ENCODE measurements around the gene PPP1R10.

DNA sequence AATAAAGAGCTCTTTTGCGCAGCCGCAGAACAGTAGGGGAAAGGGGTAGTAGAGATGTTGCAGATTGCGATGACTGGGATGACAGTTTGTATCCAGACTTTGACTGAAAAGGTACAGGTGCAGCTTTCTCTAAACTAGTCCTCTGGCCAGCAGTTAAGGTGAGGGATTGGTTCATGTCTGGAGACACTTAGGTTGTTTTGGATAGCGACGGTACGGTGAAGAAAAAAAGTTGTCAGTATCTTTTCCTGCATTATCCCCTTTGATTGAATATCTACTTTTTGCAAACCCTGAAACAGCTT is 59.4 kb downstream of the PPP1R10 start:
- TF ChIP-seq NFE2L2 (conservative IDR thresholded peaks at IDR 0.05; ENCODE audit: low read length) (no peak), RARB (CRISPR knock-in tag; IDR thresholded peaks at IDR 0.05) (no peak), FOSL2 (IDR thresholded peaks at IDR 0.05) (no peak), FOSL2 (CRISPR knock-in tag; IDR thresholded peaks at IDR 0.05) (no peak), SREBF2 (IDR thresholded peaks at IDR 0.05) (no peak), BHLHE40 (IDR thresholded peaks at IDR 0.05; ENCODE audit: low read depth, low read length) (no peak), NPAS2 (CRISPR knock-in tag; IDR thresholded peaks at IDR 0.05; ENCODE audit: borderline replicate concordance) (no peak), POLR2A (IDR thresholded peaks at IDR 0.05; ENCODE audit: low read length) (no peak), CHD2 (IDR thresholded peaks at IDR 0.05; ENCODE audit: low read length, partially characterized antibody) (no peak), RCOR1 (IDR thresholded peaks at IDR 0.05; ENCODE audit: low read depth, low read length) (no peak), JUN (IDR thresholded peaks at IDR 0.05) (no peak), RAD21 (conservative IDR thresholded peaks at IDR 0.05 in 1 of 2, IDR thresholded peaks at IDR 0.05 in 1 of 2) (no peak), CHD4 (IDR thresholded peaks at IDR 0.05; ENCODE audit: borderline replicate concordance) (no peak)
- TF ChIP-seq, protein P1, sequence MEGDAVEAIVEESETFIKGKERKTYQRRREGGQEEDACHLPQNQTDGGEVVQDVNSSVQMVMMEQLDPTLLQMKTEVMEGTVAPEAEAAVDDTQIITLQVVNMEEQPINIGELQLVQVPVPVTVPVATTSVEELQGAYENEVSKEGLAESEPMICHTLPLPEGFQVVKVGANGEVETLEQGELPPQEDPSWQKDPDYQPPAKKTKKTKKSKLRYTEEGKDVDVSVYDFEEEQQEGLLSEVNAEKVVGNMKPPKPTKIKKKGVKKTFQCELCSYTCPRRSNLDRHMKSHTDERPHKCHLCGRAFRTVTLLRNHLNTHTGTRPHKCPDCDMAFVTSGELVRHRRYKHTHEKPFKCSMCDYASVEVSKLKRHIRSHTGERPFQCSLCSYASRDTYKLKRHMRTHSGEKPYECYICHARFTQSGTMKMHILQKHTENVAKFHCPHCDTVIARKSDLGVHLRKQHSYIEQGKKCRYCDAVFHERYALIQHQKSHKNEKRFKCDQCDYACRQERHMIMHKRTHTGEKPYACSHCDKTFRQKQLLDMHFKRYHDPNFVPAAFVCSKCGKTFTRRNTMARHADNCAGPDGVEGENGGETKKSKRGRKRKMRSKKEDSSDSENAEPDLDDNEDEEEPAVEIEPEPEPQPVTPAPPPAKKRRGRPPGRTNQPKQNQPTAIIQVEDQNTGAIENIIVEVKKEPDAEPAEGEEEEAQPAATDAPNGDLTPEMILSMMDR (IDR thresholded peaks at IDR 0.05): no peak
- TF ChIP-seq, protein P2, sequence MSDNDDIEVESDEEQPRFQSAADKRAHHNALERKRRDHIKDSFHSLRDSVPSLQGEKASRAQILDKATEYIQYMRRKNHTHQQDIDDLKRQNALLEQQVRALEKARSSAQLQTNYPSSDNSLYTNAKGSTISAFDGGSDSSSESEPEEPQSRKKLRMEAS (IDR thresholded peaks at IDR 0.05): no peak

All from A549 (cell line).